Tracheal epithelial cell (primary cell): Measurements from ENCODE around the gene NWD2. TPM values are rescaled to one million over a fixed set of nuclear protein-coding genes. Genes with fewer than 3 reads are reported as not detected.

Experiments used
- total RNA-seq: library from RNA; depleted of rRNA; stranded (reverse); fragments of >200 nt; gene quantifications from 2 replicates; pipeline ENCODE4 v1.2.1, GENCODE V29; 2014

NWD2 gene
- total RNA-seq: under 0.01 TPM in 1 of 2 replicates, not detected in the other

GRCh38 chr4:37244583-37245390 lies at the start of gene NWD2:
TSS of gene NWD2 (plus strand) at chr4:37244743. CDS start at chr4:37245068, 325 bp downstream.

